ENCODE measurements around the gene ANKRD22.

- TF ChIP-seq, protein P1, sequence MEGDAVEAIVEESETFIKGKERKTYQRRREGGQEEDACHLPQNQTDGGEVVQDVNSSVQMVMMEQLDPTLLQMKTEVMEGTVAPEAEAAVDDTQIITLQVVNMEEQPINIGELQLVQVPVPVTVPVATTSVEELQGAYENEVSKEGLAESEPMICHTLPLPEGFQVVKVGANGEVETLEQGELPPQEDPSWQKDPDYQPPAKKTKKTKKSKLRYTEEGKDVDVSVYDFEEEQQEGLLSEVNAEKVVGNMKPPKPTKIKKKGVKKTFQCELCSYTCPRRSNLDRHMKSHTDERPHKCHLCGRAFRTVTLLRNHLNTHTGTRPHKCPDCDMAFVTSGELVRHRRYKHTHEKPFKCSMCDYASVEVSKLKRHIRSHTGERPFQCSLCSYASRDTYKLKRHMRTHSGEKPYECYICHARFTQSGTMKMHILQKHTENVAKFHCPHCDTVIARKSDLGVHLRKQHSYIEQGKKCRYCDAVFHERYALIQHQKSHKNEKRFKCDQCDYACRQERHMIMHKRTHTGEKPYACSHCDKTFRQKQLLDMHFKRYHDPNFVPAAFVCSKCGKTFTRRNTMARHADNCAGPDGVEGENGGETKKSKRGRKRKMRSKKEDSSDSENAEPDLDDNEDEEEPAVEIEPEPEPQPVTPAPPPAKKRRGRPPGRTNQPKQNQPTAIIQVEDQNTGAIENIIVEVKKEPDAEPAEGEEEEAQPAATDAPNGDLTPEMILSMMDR (IDR thresholded peaks at IDR 0.05; ENCODE audit: low read length) = no peak
- no peak for TF ChIP-seq EZH2 (optimal IDR thresholded peaks at IDR 0.05; ENCODE audit: low read depth, low read length)
These were observed 9.4 kb upstream of the ANKRD22 start for GRCh38 chr10:88861036-88861435.
